Right lung (tissue), 5 donors: ENCODE measurements around the gene RALB. TPM values are rescaled to one million over a fixed set of nuclear protein-coding genes. Genes with fewer than 3 reads are reported as not detected.
"Not testable (repeated sequence)": the region's sequence is repeated elsewhere in the genome, so short reads cannot be mapped to it uniquely, and the experiment has no call there.

Source experiments
- DNase-seq, 2 donors: peaks; one replicate each; pipeline ENCODE4 v3.0.0-alpha.2; 2013
- polyA plus RNA-seq, 5 donors: library from polyadenylated mRNA; unstranded; fragments of 120-200 nt; gene quantifications; one replicate each; pipeline versions ENCODE4 v1.2.1 to v1.2.3, GENCODE V29; 2013; ENCODE audit warnings: inconsistent platforms in 1 of 5, low replicate concordance in 1 of 5; ENCODE audit not compliant: insufficient read length in 5 of 5, insufficient read depth in 1 of 5

The RALB gene
- polyA plus RNA-seq, 5 donors: 112 to 130 (median 115) TPM

DNA sequence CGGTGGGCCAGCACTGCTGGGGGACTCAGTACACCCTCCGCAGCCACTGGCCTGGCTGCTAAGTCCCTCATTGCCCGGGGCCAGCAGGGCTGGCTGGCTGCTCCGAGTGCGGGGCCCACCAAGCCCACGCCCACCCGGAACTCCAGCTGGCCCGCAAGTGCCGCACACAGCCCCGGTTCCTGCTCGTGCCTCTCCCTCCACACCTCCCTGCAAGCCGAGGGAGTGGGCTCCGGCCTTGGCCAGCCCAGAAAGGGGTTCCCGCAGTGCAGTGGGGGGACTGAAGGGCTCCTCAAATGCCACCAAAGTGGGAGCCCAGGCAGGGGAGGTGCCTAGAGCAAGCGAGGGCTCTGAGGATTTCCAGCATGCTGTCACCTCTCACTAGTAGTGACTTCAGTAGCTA is 7.3 kb downstream of the RALB start:
- not testable (repeated sequence) for DNase-seq

DNA sequence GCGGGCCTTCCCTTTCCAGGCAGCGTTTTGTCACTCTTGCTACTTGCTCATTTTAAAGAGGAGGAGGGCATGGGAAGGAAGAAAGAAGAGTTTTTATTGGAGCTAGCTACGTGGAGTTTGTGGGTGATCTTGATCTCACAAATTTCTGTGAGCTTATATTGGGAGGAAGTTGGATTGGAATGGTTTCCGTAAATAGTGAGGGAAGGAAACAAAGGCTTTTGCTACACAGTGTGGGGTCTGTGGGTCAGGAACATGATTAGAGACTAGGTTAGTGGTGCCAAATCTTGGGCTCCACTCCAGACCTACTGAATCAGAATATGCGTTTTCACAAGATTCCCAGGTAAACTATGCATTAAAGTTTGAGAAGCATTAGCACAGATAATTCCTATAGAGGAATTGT is 8.1 kb downstream of the RALB start:
- DNase-seq: no peak

DNA sequence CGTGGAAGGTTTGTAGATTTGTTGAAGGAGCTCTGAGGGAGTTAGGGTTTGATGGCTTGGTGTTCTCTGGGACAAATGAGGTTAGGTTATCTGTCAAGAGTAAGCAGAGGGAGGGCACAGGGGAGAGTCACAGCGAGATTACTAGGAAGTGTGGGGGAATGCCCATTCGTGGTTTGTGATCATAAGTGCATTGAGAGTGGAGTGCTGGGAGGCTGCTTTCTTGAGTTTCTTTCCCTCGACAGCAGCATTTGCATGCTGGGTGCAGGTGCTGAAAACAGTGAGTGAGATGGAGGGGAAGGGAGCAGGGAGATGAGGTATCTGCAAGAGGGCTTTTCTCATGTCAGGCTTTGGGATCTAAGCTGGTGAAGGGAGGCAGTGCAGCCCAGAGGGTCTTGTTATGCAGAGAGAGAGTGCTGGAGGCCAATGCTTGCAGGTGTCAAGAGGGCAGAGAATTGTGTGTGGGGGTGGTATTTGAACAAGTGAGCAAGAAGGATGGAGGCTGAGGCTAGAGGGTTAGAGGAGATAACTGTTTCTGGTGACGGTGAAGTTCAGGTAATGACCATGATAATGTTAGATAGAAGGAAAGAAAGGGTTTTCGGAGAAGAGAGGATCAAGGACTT is 8.8 kb downstream of the RALB start:
- no peak for DNase-seq

DNA sequence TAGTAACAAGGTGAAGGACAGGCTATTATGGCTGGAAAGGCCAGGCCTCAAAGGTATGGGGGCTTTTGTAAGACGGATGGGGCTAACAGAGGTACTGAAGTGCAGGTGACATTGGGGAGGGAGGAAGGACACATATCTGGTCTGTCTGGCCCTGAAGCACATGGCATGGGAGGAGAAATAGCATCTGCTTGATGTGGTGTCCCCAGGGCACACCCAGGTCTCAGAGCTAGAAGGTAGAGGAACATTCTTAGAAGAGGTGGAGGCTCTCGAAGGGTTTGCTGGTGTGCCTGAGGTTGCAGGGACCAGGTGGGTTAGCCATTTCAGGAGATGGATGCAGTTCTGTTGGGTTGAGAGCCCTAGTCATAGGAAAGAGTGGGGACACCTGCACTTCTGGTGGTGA is 9.5 kb downstream of the RALB start:
- DNase-seq: no peak

DNA sequence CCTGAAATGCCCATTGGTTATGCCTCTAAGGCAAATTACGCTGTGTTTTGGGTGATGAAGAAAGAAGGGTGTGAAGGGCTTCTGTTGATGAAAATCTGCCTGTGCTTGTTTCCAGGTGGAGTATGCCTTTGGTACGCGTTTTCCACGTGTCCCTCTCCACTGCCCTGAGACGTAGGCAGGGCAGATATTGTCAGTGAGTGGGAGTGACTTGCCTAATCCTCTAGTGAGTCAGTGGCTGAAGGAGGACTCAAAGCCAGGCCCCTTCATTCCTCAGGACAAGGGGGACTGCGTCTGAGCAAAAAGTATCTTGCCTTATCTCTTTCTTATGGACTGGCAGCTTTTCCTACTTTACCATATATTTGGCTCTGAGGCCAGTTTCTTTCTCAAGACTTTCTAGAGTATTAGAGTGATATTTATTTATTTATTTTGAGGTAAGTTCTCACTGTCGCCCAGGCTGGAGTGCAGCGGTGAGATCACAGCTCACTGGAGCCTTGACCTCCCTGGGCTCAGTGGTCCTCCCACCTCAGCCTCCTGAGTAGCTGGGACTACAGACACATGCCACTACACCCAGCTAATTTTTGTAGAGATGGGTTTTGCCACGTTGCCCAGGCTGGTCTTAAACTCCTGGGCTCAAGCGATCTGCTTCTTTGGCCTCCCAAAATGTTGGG is 10.2 kb downstream of the RALB start:
- no peak for DNase-seq

DNA sequence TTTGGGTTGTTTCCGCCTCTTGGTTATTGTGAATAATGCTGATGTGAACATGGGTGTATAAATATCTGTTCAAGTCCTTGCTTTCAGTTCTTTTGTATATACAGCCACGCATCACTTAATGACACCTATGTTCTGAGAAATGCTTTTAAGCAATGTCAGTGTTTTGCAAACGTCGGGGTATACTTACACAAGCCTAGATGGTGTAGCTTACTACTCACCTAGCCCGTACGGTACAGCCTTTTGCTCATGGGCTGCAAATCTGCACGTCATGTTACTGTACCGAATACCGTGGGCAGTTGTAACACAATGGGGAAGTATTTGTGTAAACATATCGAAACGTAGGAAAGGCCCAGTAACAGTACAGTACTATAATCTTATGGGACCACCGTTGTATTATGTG is 12.4 kb downstream of the RALB start:
- no peak for DNase-seq

DNA sequence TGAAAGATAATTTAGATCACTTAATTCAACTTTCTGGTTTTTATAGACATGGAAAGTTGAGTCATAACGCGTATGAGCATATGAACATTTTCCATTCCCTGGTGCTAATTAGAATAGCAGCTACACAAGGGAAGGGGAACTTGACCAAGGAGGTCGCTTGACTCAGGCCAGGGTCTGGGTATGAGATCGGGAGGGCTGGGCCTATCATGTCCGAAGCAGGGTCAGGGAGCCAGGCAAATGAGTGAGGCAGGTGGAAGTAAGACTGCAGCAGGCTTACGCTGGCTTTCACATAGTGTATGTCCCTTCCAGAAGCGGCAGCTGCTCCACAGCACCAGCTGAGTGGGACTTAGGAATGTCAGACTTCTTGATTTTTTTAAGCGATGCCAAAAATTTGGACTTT is 14.7 kb downstream of the RALB start:
- no peak for DNase-seq

DNA sequence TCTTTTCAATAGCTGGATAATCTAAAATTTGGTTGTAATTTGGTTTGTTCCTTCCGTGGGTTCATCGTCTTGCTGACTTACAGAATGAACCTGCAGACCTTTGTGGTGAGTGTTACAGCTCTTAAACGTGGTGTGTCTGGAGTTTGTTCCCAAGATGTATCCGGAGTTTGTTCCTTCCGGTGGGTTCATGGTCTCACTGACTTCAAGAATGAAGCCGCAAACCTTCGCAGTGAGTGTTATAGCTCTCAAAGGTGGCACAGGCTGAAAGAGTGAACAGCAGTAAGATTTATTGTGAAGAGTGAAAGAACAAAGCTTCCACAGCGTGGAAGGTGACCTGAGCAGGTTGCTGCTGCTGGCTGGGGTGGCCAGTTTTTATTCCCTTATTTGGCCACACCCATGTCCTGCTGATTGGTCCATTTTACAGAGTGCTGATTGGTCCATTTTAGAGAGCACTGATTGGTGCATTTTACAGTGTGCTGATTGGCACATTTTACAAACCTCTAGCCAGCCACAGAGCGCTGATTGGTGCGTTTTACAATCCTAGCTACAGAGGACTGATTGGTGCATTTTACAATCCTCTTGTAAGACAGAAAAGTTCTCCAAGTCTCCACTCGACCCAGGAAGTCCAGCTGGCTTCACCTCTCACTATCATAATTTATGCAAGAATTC is 16.6 kb downstream of the RALB start:
- no peak for DNase-seq

DNA sequence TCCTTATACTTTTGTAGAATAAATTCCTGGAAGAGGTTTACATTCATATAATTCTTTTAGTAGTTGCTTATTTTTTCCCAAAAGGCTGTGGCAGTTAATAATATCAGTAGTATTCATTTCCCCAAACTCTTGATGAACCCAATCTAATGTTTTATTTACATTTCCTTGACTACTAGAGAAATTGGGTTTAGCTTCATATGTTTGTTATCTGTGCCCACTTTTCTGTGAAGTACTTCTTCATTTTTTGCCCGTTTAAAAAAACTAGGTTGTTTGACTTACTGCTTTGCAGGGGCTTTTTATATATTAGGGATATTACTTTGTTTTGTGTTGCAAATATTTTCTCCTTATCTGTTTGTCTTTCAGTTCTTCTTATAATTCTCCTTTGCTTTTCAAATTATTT is 17.2 kb downstream of the RALB start:
- no peak for DNase-seq

DNA sequence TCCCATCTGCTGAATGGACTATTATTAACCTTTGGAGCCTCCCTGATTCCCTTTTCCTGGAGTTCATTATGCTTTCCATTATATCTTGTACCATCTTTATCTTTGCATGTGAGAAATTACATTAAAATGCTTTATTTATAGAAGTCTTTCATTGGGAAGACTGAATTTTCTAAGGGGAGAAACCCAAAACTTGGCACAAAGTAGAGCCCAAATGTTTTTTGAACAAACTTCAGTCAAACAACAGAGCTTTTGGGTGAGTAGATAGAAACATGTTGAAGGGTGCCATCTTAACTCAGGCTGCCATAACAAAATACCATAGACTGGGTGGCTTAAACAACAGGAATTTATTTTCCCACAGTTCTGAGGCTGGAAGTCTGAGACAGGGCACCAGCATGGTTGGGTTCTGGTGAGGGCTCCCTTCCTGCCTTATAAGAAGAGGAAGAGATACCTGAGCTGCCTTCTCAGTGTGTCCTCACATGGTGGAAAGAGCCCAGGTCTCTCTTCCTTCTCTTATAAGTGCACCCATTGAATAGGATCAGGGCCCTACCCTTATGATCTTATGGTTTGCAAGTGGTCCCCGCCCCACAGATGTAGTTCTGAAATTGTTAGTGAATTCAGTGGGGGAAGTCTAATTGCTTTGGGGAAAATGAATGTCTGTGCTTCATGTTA is 19.2 kb downstream of the RALB start:
- no peak for DNase-seq

DNA sequence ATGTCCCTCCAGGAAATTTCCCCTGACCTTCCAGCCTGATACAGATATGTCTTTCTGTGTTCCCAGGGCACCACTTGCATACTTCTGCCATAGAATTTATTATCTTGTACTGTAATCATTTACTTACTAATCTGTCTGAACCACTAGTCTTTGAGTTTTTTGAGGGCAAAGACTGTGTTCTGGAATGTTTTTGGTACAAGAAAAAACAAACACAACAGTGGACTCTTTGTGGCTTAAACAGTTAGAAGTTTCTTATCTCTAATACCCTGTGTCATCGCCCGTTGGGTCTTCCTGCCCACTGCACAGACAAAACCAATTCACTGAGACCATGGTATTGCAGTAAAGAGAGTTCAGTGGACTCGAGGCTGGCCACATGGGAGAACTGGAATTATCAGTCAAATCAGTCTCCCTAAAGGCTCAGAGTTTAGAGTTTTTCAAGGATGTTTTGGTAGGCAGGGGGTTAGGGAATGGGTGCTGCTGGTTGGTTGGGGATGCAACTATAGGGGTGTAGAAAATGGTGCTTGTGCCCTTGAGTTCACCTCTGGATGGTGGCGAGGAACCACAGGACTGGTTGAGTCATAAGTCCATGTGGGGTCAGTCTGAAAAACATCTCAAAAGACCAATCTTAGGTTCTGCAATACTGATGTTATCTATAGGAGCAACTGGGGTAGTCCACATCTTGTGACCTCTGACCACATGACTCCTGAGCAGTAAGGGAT is 20.3 kb downstream of the RALB start:
- DNase-seq: no peak

DNA sequence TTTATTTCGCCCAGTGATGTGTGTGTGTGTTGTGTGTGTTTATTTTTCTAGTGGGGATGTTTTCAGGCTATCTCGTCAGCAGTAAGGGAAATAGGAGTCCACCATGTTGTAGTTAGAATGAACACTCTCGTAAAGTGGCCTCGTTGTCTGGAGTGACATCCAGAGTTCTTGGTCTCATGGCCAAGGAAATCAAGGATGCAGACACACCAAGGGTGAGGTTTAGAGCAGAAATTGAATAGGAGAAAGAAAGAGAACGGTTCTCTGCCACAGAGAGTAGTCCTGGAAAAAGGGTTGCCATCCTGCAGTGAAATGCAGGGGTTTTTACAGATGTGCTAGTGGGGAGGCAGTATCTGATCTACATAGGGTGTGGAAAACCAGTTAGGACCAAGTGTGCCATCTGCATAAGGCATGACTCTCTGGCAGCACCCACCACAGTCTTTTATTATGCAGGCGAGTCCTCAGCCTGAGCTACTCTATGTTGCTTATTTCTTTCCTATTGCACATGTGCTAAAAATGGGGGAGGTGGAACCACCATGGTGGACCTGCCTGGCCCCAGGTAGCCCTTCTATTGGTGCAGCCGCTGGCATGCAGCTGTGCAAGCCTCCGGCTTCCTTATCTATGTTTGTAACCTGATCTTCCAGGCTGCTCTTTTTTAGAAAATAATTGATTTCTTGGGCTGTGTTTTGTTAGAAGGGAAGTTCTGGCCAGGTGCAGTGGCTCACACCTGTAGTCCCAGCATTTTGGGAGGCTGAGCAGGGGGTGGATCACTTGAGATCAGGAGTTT is 23.2 kb downstream of the RALB start:
- no peak for DNase-seq

DNA sequence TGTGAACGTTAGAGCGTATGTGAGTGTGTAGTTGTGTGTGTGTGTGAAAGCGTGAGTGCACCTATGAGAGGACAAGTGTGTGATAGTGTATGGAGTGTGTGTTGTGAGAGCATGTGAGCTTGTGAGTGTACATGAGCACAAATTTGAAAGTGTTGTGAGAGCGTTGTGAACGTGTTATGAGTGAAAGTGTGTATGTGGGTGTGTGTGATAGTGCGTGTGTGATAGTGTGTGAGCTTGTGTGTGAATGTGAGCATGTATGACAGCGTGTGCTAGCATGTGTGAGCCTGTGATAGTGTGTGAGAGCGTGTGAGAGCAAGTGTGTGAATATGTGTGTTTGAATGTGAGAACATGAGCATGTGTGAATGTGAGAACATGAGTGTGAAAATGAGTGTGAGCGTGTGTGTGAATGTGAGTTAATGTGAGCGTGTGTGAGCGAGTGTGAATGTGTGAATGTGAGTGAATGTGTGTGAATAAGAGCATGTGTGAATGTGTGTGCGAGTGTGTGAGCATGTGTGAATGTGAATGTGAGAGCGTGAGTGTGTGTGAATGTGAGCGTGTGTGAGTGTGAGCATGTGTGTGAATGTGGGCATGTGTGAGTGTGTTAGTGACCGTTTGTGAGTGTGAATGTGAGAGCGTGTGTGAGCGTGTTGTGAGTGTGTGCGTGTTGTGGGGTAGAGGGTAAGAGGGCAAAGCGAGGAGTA is 25.0 kb downstream of the RALB start:
- DNase-seq: no peak

DNA sequence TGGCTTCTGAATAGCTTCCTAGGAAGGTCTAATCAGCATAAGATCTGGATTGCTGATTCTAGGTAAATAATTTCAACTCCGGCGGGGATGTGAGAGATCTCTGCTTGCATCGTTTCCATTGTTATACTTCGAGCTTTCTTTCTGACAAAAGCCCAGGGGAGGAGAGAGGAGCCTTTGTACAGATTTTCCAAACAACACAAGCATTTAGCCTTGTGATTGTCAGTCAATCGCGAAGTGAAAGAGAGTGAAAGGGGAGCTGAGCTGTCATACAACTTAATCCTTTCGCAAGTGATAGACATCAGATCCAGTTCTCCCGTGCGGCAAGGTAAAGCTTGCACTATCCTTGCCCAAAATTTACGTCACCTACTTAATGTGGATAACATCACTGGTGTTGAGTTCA is 26.2 kb downstream of the RALB start:
- no peak for DNase-seq

DNA sequence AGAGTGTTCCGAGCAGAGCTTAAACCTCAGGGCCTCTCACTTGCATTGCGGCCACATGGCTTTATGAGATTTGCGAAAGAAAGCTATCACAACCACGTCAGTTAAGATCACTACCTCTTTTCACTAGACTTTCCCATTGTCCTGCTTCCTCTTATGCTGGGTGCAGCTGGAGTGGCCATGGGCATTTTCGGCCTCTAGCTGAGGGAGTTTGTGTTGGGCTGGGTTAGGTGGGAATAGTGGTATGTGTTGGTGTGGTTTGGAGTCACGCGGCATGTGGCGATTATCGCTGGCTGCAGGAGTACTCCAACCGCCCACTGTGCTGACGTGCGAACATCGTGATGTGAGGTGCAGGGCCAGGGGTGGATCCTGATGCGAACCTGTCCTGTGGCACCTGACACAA is 27.1 kb downstream of the RALB start:
- DNase-seq: no peak

DNA sequence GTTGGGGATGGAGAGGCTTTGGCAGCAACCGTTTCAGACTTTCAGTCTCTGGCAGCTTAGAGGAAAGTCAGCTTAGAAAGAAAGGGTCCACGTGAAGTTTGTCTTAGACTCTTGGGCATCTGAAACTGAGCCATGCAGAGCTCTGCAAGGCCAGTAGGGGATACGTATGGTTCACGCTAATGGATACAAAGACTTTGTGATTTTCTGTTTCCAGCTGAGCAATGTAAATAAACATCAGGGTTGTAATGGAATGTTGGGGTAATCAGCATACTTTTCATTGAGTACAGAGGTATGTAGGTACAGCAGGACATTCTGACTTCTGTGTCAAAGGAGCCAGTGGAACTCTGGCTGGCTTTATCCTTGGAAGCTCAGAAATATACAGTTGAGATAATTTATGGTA is 31.0 kb downstream of the RALB start:
- no peak for DNase-seq

DNA sequence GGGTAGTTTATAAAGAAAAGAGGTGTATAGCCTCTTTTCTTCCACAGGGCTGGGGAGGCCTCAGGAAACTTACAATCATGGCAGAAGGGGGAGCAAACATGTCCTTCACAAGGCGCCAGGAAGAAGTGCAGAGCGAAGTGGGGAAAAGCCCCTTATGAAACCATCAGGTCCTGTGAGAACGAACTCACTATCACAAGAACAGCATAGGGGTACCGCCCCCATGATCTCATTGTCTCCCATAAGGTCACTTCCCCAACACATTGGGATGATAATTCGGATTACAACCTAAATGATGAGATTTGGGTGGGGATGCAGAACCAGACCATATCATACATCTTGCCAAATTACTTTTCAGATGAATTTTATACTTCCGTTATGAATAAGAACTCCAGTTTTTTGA is 32.4 kb downstream of the RALB start:
- DNase-seq: no peak

DNA sequence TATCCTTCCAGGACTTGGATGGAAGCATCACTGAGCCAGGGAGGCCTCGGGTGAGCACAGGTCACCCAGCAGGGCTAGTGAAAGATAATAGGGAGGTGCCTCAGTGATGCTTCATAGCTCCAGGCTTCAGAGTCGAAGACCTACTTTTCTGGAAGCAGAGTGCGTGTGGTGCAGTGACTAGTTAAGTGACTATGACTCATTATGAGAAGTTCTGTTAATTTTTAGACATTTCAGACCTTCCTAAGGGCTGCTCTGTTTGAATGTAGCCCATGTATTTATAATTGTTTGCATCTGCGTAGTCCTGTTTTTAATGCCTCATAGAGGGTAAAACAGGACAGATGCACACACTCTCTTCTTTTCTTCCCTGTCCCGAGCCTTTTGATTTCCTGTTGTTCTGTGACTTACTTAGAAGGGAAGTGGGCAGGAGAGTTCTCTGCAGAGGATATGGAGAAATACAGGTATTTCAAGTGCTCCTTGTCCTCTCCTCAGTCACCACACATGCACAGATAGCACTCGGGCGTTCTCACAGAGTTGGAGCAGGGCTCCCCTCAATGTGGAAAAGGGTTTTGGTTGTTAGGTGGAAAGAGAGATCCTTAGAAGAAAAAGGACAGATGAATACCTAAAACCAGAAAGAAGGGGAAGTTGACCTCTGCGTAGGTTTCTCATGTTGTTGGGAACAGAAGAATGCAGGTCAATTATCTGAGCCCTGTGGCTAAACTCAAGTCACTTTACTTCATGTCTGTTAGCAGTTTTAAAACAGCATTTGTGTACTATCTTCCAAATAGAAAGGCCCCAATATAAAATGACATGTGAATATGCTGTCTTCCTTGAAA is 34.7 kb downstream of the RALB start:
- DNase-seq: no peak

DNA sequence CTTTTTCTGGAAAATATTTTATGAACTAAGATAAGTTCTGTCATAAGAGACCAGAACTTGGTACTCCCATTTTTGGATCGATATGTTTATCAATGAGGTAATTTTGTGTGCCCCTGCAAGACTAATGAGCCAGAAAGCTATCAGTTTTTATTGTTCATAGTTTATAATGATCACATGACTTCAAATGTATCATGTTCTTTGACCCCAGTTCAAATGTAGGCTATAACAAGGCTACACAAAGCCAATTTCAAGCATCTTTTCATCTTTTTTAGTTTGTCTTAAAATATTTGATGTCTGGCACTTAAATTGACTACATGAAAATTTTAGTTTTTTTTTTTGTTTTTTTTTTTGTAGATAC is 35.3 kb downstream of the RALB start:
- no peak for DNase-seq
